K562 treated with DMSO at 1 percent for 4 hours (cell line): ENCODE measurements around the gene KIF1C. TPM values are rescaled to one million over a fixed set of nuclear protein-coding genes. Genes with fewer than 3 reads are reported as not detected.

ENCODE experiments used
- total RNA-seq: library from RNA; unstranded; fragments of 300-600 nt; gene quantifications from 2 replicates; pipeline ENCODE4 v1.2.3, GENCODE V29; 2022; ENCODE audit not compliant: insufficient read depth

Gene KIF1C
- total RNA-seq = 10.5 and 12.7 TPM in 2 replicates

GRCh38 chr17:4997302-4998026, at the start of gene KIF1C, which contains the start of gene INCA1:
Gene KIF1C (plus strand): TSS chr17:4997950. CDS start chr17:5000247, 2,297 bp downstream.
Gene INCA1 (minus strand): TSS chr17:4997522. CDS start chr17:4994437, 3,085 bp downstream.

GRCh38 chr17:4948166-4948930, 49.4 kb upstream of the KIF1C start, which contains the start of gene PFN1:
Gene PFN1 (minus strand): TSS chr17:4948530. CDS start chr17:4948394, 136 bp downstream.

GRCh38 chr17:4950746-4951204, 47.0 kb upstream of the KIF1C start, which contains the start of gene ENO3:
Gene ENO3 (plus strand): TSS chr17:4951119. CDS start chr17:4951830, 711 bp downstream.

GRCh38 chr17:4967539-4968485, 29.9 kb upstream of the KIF1C start, which contains the start of gene SPAG7:
Gene SPAG7 (minus strand): TSS chr17:4967817. CDS start chr17:4967804, 13 bp downstream.

GRCh38 chr17:4986951-4987766, 10.6 kb upstream of the KIF1C start, which contains the start of gene CAMTA2:
Gene CAMTA2 (minus strand): TSS chr17:4987675. CDS start chr17:4986222, 1,453 bp downstream.

GRCh38 chr17:5035315-5035714, 37.6 kb downstream of the KIF1C start, which contains the start of gene SLC52A1:
Gene SLC52A1 (minus strand): TSS chr17:5035426. CDS start chr17:5034606, 820 bp downstream.

Other genes starting within 250 kb of the KIF1C start
- gene TM4SF5, start 226.1 kb upstream of the KIF1C start, total RNA-seq = not detected in 2 replicates
- gene VMO1, start 211.6 kb upstream of the KIF1C start, total RNA-seq = not detected in 2 replicates
- 1.6 TPM in 1 of 2 replicates, not detected in the other for gene GLTPD2, start 209.0 kb upstream of the KIF1C start, total RNA-seq
- 139 and 156 TPM in 2 replicates for gene PSMB6, start 201.8 kb upstream of the KIF1C start, total RNA-seq
- 4.0 and 14.9 TPM in 2 replicates for gene PLD2, start 190.8 kb upstream of the KIF1C start, total RNA-seq
- 22.4 and 27.5 TPM in 2 replicates for gene MINK1, start 164.6 kb upstream of the KIF1C start, total RNA-seq
- 0.50 and 0.97 TPM in 2 replicates for gene C17orf107, start 98.4 kb upstream of the KIF1C start, total RNA-seq
- gene CHRNE, start 94.9 kb upstream of the KIF1C start, total RNA-seq = not detected in 2 replicates
- gene GP1BA, start 65.7 kb upstream of the KIF1C start, total RNA-seq = 0.71 TPM in 1 of 2 replicates, not detected in the other
- gene SLC25A11, start 57.9 kb upstream of the KIF1C start, total RNA-seq = 45.8 and 50.8 TPM in 2 replicates
- gene RNF167, start 57.7 kb upstream of the KIF1C start, total RNA-seq = 36.9 and 40.4 TPM in 2 replicates
- gene PFN1, start 49.4 kb upstream of the KIF1C start, total RNA-seq = 558 and 653 TPM in 2 replicates
- gene ENO3, start 46.8 kb upstream of the KIF1C start, total RNA-seq = 19.1 and 33.4 TPM in 2 replicates
- gene SPAG7, start 30.1 kb upstream of the KIF1C start, total RNA-seq = 30.6 and 35.7 TPM in 2 replicates
- 17.0 and 18.7 TPM in 2 replicates for gene CAMTA2, start 10.3 kb upstream of the KIF1C start, total RNA-seq
- not detected in 2 replicates for gene INCA1, start 428 bp upstream of the KIF1C start, total RNA-seq
- not detected in 2 replicates for gene SLC52A1, start 37.5 kb downstream of the KIF1C start, total RNA-seq
- gene ZFP3, start 80.5 kb downstream of the KIF1C start, total RNA-seq = not detected in 2 replicates
- 4.0 TPM in 2 replicates for gene ZNF232, start 113.9 kb downstream of the KIF1C start, total RNA-seq
- gene USP6, start 118.1 kb downstream of the KIF1C start, total RNA-seq = not detected in 2 replicates
- 3.5 and 4.2 TPM in 2 replicates for gene ZNF594, start 193.9 kb downstream of the KIF1C start, total RNA-seq
- gene SCIMP, start 236.9 kb downstream of the KIF1C start, total RNA-seq = not detected in 2 replicates